ENCODE measurements around the gene CXCL11. TPM values are rescaled to one million over a fixed set of nuclear protein-coding genes. Genes with fewer than 3 reads are reported as not detected.

CXCL11 gene
- total RNA-seq, 2 experiments from 2014 or later: 0.30 to 0.60 TPM

- Mint-ChIP-seq H3K4me3 (no peak overlapping the region), H3K9me3 (no peaks in the 10 kb centered on the region), H3K27ac (no peak overlapping the region), H3K36me3 (no peaks in the 10 kb centered on the region), H3K4me1 (peaks cover 2% of the 10 kb centered on the region), H3K27me3 (peaks cover 6% of the 10 kb centered on the region)
- no peak for DNase-seq
These were observed 37.9 kb downstream of the CXCL11 start for GRCh38 chr4:75997946-75998345.

- Mint-ChIP-seq H3K4me3 (no peak overlapping the region), H3K4me1 (peaks cover 2% of the 10 kb centered on the region), H3K36me3 (no peaks in the 10 kb centered on the region), H3K27ac (no peak overlapping the region), H3K9me3 (no peaks in the 10 kb centered on the region), H3K27me3 (peaks cover 6% of the 10 kb centered on the region)
- no peak for DNase-seq
These were observed 38.8 kb downstream of the CXCL11 start for GRCh38 chr4:75997081-75997480.

GRCh38 chr4:75995727-75996126 is 40.1 kb downstream of the CXCL11 start:
- no peak for DNase-seq

GRCh38 chr4:75992462-75992861 is 43.4 kb downstream of the CXCL11 start:
- Mint-ChIP-seq H3K27me3 (peaks cover 6% of the 10 kb centered on the region), H3K4me1 (peaks cover 25% of the 10 kb centered on the region), H3K4me3 (no peak overlapping the region), H3K36me3 (peaks cover 20% of the 10 kb centered on the region), H3K27ac (no peak overlapping the region), H3K9me3 (no peaks in the 10 kb centered on the region)
- no peak for DNase-seq

More at GRCh38 chr4:75995727-75996126, 40.1 kb downstream of the CXCL11 start:
- Mint-ChIP-seq H3K36me3 (no peaks in the 10 kb centered on the region), H3K27me3 (peaks cover 6% of the 10 kb centered on the region), H3K4me1 (peaks cover 5% of the 10 kb centered on the region), H3K27ac (no peak overlapping the region), H3K9me3 (no peaks in the 10 kb centered on the region), H3K4me3 (no peak overlapping the region)

- Mint-ChIP-seq H3K4me3 (peak overlapping the region; percentile 87), H3K27me3 (peaks cover 6% of the 10 kb centered on the region), H3K27ac (peak overlapping the region; percentile 82), H3K4me1 (peaks cover 29% of the 10 kb centered on the region), H3K9me3 (no peaks in the 10 kb centered on the region), H3K36me3 (peaks cover 25% of the 10 kb centered on the region)
- no peak for DNase-seq
These were observed 45.9 kb downstream of the CXCL11 start for GRCh38 chr4:75989846-75990528.

- H3K36me3 Mint-ChIP-seq: peaks cover 36% of the 10 kb centered on the region
These were observed 50.8 kb downstream of the CXCL11 start for GRCh38 chr4:75985116-75985515.

More at GRCh38 chr4:75985116-75985515, 50.8 kb downstream of the CXCL11 start:
- Mint-ChIP-seq H3K9me3 (no peaks in the 10 kb centered on the region), H3K27ac (no peak overlapping the region), H3K27me3 (no peaks in the 10 kb centered on the region), H3K4me1 (peaks cover 24% of the 10 kb centered on the region), H3K4me3 (no peak overlapping the region)
- DNase-seq: no peak

Other genes starting within 250 kb of the CXCL11 start
- not detected for gene PPEF2, start 133.6 kb downstream of the CXCL11 start, total RNA-seq
- gene NAAA, start 95.1 kb downstream of the CXCL11 start, total RNA-seq: 10 to 100 TPM; 31.9 to 36.5 TPM
- gene SDAD1, start 45.1 kb downstream of the CXCL11 start, total RNA-seq: 10 to 100 TPM; 70.9 to 72.0 TPM
- gene CXCL9, start 28.6 kb downstream of the CXCL11 start, total RNA-seq: 1 to 10 TPM; 2.2 to 2.7 TPM
- gene CXCL10, start 12.6 kb downstream of the CXCL11 start, total RNA-seq: 1 to 10 TPM; 2.1 to 3.0 TPM
- under 1 TPM in 1 of 2 experiments, not detected in 1; 0.60 TPM for gene ART3, start 38.6 kb upstream of the CXCL11 start, total RNA-seq
- 10 to 100 TPM; 72.1 to 76.2 TPM for gene NUP54, start 112.3 kb upstream of the CXCL11 start, total RNA-seq
- 1 to 10 TPM; 2.9 to 4.3 TPM for gene SCARB2, start 177.8 kb upstream of the CXCL11 start, total RNA-seq
- not detected for gene FAM47E, start 215.7 kb upstream of the CXCL11 start, total RNA-seq